AG08396 (cell line): ENCODE measurements around the gene SESN3.
"Not testable (repeated sequence)": the region's sequence is repeated elsewhere in the genome, so short reads cannot be mapped to it uniquely, and the experiment has no call there.

Experiments
- DNase-seq: peaks from one replicate; pipeline ENCODE4 v3.0.0; 2012; ENCODE audit warnings: low spot score, mixed read lengths

Gene SESN3

DNA sequence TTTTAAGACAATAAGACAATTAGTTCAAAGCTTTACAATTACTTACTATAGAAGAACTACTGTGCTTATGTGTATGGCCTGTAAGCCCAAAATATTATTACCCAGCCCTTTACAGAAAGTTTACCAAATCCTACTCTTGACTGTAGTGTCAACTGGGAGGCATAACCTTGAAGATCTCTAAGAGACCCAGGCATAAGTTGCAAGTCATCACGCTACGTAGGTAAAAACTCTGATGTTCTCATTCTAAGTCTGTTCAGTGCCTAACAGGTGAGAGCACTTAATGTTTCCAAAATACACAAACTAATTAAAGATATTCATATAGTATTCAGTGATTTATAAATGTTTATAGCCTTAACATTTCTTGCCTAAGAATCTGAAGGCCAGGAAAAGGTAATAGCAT is 12.9 kb downstream of the SESN3 start:
- DNase-seq = no peak

- DNase-seq = no peak
These were observed 18.4 kb downstream of the SESN3 start for GRCh38 chr11:95212609-95213008.

- not testable (repeated sequence) for DNase-seq
These were observed 21.5 kb downstream of the SESN3 start for GRCh38 chr11:95209535-95209934.

GRCh38 chr11:95200781-95201457 is 30.1 kb downstream of the SESN3 start:
- no peak for DNase-seq

- no peak for DNase-seq
These were observed 35.2 kb downstream of the SESN3 start for GRCh38 chr11:95195831-95196230.

GRCh38 chr11:95193541-95193940 is 37.5 kb downstream of the SESN3 start:
- DNase-seq = no peak

DNA sequence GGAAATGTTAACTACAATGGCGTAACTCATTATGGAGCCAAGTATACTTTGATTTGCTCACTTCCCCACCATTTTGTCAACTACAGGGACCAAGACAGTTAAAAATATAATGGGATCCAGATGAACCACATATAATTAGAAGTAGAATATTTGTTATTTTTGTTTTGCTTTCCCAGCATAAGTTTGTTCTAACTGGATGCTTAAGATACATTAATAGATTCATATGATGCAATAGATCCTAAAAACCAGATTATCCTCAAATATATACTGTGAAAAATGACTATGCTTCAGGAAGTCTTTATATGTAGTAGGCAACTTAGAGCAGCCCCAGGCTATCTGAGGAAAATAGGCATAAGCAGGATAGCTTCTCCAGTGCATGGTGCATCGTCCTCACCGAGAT is 38.3 kb downstream of the SESN3 start:
- no peak for DNase-seq

DNA sequence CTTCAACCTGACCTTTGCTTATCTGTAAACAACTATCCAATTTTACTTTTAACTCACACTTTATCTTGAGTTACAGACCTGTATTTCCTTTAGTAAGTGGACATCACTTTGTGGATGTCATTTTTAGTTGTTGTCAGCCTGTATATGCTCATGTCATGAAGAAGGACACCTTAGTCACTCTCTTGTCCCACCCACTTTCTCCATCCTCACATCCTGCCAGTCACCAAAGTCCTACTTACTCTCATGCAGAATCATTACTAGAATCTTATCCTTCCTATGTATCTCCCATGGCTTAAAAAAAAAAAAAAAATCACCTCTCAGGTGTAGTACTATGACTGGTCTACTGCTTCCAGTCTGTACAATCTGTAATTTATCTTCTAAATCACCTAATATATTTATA is 43.3 kb downstream of the SESN3 start:
- no peak for DNase-seq

DNA sequence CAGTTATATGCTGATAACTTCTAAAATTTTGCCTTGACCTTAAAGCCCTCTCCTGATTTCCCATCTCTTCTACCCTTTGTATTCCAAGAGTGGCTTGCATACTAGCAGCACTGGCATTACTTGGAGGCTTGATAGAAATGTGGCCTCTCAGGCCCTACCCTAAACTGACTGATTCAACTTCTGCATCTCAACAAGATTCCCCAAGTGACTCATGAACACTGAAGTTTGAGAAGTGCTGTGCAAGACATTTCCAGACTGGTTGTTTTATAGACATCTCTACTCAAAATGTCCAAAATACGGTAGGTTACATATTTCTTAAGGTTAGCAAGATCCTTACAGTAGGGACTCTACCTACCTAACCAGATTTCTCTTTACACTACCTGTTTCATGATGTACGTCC is 48.6 kb downstream of the SESN3 start:
- no peak for DNase-seq

- DNase-seq = no peak
These were observed 55.1 kb downstream of the SESN3 start for GRCh38 chr11:95175818-95176380.

GRCh38 chr11:95170294-95170693 is 60.7 kb downstream of the SESN3 start:
- no peak for DNase-seq

- DNase-seq = no peak
These were observed 64.2 kb downstream of the SESN3 start for GRCh38 chr11:95166781-95167180.

DNA sequence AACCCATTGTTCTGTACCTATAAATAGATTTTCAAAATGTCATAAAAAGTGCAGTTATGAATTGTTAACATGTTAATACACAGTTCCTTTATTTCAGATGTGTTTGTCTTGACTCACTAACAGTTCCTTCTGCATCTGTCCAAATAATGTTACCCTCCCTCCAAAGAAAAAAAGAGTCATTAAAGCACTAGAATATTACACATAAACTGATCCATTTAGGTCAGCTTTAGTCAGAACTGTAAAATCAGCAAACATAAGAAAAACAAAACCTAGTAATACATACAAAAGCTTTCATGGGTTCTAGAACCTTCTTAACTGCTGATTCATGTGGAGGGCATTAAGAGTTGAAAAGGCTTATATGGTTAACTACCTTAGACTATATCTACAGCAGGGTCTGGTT is 65.4 kb downstream of the SESN3 start:
- no peak for DNase-seq

GRCh38 chr11:95163106-95163505 is 67.9 kb downstream of the SESN3 start:
- DNase-seq = no peak

GRCh38 chr11:95161248-95161647 is 69.8 kb downstream of the SESN3 start:
- no peak for DNase-seq

DNA sequence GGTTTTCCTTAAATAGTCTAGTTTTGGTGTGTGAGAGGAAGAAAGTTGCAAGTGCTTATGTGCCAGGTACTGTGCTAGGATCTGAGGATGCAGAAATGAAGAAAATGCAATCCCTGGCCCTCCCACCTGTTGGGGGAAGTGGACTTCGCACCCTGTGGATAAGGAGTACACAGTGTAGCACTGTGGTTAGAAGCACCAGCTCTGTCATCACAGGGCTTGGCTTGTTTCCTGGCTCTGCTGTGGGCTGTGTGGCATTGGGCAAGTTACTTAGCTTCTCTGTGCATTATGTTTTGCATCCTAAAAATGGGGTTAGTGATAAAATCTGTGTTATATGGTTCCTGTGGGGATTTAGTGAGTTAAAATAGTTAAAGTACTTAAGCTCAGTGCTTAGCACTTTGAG is 73.2 kb downstream of the SESN3 start:
- DNase-seq = no peak

DNA sequence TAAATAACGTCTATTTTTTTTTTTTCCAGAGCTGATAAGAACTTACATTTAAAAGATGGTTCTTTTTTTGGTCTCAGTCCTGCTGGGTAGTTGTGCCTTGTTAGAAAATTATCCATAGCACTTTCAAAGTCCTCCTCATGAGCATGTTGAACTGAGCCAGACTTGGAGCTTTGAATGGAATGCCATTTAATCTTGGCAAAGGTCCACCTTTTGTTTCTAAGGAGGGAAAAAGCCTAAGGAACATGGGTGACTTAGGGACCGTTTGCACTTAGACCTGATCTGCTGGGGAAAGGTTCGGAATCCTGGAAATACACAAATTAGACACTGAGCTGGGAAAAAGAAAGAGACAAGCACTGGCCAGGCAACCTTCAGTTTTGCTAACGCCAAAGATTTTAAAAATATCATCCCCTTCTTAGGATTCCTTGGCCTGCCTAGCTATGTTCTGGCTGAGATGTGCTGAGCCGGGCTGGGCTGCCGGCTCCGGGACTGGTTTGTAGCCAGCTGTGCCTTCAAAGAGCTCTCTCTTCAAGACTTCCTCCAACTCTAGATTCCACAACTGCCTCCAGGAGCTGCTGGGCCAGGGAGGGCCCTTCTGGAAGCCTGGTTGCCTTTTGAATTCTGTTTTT is 74.0 kb downstream of the SESN3 start:
- DNase-seq = no peak

GRCh38 chr11:95156133-95156721 is 74.8 kb downstream of the SESN3 start:
- peak; percentile 36 for DNase-seq

DNA sequence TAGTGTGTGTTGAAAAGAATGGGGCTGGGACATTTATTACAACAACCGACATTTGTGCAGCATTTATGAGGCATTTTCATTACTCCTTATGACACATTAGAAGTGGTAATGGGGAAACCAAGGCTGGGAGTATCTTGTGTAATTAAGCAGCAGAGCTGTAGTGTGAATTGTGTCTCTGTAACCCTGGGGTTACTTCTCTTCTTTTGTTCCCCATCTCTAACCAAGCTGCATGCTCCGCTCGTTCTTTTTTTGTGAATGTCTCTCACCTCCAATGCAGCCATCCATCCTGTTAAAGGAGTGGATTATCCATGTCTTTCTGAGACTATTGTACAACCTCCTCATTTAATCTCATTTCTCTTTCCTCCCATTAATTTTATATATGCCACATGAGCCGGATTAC is 75.6 kb downstream of the SESN3 start:
- no peak for DNase-seq

- DNase-seq = peak; percentile 31
These were observed 76.5 kb downstream of the SESN3 start for GRCh38 chr11:95154514-95154913.

DNA sequence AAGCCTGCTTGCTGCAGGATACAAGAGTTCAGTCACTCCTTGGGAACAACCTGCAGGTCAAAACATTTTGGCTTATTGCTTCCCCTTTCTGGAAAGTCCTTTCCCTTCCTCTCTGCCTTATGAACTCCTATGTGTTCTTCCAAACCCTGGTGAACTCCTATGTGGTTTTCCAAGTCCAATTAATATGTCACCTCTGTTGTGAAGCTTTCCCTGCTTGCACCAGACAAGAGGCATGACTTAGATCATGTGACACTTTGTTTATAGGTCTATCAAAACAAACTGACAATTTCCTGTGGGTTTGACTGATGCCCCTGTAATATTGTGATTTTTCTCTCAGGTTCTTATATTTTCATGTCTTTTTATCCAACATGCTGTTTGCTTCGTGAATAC is 77.2 kb downstream of the SESN3 start:
- no peak for DNase-seq

DNA sequence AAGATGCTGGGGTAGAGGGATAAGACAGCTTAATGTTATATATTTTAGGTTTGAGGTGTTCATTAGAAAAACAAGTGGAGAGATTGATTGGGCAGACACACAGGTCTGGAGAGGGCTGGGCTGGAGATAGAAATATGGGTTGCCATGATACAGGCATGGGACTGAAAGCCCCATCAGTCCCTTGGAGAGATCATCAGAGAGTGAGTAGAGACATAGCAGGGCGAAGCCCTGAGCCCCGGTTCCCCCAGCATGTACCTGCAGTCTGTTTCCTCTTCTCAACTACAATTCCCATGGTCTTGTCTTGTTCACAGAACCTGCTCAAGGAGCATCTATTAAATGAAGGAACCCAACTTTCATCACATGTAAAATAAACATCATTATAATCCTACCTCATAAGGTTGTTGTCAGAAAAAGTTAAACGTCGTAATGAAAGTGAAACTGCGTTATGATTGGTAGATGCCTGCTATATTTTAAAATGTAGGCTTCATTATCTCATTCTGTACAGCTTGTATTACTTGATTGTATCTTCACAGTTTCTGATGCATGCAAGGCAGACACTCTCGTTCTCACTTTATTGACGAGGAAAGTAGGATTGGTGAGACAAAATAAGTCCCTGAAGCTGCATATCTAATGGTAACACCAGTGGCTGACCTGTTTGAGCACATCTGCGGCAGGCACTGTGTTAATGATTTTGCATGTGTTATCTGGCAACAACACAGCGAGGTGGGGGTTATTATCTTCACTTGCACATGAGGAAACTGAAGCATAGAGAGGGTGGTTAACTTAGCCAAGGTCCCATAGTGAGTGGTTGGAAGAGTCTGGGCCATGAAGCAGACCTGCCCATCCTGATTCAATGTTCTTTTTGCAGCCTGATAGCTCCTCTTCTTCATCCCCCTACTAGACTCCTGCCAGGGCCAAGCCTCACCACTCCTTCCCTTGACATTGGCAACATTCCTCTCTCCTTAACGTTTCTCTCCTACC is 77.8 kb downstream of the SESN3 start:
- DNase-seq = no peak
